Measurements from ENCODE around the gene TMEM129.

TMEM129 gene

DNA sequence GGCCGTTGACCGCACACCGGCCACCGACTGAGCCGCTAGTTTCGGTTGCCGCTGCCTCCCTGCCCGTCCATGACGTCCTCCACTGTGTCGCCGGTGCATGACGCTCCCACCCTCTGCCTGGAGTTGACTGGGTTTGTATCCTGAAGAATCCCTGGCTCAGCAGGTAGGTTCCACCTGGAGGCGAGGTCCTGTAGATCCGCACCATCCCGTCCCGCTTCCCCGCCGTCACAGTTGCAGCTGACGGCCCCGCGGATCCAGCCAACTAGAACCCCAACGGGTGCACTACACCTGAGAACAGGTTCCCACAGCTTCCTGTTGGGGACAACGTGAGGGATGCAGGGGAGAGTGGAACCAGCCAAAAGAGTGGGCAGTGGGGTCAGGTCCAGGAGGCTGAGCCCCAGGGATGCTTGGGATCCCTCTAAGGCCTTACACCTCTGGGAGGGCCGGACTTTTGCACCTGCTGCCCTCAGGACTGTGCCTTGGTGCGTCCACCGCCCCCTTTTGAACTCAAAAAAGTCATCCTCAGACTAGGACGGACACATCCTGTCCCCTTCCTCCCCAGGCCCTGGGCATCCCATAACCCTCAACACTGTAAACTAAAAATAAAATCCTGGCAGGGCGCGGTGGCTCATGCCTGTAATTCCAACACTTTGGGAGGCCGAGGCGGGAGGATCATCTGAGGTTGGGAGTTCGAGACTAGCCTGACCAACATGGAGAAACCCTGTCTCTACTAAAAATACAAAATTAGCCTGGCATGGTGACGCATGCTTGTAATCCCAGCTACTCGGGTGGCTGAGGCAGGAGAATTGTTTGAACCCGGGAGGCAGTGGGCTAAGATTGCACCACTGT, 7.9 kb downstream of the TMEM129 start:
- peaks cover 35% of the 10 kb centered on the region for H3K79me2 ChIP-seq (ENCODE audit: insufficient read depth, low read length)
- no peaks in the 10 kb centered on the region for H3K9me3 ChIP-seq (ENCODE audit: low read length)
- no peaks in the 10 kb centered on the region for H3K9me2 ChIP-seq (ENCODE audit: low read depth, low read length)
- peaks cover 37% of the 10 kb centered on the region; the same call in 1 of the 2 replicates for H3K36me3 ChIP-seq (ENCODE audit: insufficient read depth, low read length)
- H3K27me3 ChIP-seq (ENCODE audit: insufficient read depth, low read length) = no peaks in the 10 kb centered on the region
- H3K27ac ChIP-seq (ENCODE audit: low read depth, low read length, poor library complexity, severe bottlenecking) = peak overlapping the region; percentile 88
- H2AFZ ChIP-seq (ENCODE audit: low read length) = no peak overlapping the region
- H3K4me1 ChIP-seq (ENCODE audit: insufficient read depth, low read length, severe bottlenecking) = peaks cover 73% of the 10 kb centered on the region
- no peaks in the 10 kb centered on the region for H3F3A ChIP-seq (ENCODE audit: insufficient read depth, low read length)
- no peak for TF ChIP-seq EZH2 (IDR thresholded peaks at IDR 0.05; ENCODE audit: borderline replicate concordance, low read length)
- TF ChIP-seq, protein P1, sequence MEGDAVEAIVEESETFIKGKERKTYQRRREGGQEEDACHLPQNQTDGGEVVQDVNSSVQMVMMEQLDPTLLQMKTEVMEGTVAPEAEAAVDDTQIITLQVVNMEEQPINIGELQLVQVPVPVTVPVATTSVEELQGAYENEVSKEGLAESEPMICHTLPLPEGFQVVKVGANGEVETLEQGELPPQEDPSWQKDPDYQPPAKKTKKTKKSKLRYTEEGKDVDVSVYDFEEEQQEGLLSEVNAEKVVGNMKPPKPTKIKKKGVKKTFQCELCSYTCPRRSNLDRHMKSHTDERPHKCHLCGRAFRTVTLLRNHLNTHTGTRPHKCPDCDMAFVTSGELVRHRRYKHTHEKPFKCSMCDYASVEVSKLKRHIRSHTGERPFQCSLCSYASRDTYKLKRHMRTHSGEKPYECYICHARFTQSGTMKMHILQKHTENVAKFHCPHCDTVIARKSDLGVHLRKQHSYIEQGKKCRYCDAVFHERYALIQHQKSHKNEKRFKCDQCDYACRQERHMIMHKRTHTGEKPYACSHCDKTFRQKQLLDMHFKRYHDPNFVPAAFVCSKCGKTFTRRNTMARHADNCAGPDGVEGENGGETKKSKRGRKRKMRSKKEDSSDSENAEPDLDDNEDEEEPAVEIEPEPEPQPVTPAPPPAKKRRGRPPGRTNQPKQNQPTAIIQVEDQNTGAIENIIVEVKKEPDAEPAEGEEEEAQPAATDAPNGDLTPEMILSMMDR (IDR thresholded peaks at IDR 0.05; ENCODE audit: low read length) = no peak
- H3K9ac ChIP-seq (ENCODE audit: low read length) = peak overlapping the region; percentile 99
- H4K20me1 ChIP-seq (ENCODE audit: insufficient read depth, low read length) = no peaks in the 10 kb centered on the region
- peak overlapping the region; percentile 75 for H3K4me2 ChIP-seq (ENCODE audit: low read length)
- H3K4me3 ChIP-seq (ENCODE audit: low read depth, low read length, poor library complexity, severe bottlenecking) = peak overlapping the region; percentile 99

DNA sequence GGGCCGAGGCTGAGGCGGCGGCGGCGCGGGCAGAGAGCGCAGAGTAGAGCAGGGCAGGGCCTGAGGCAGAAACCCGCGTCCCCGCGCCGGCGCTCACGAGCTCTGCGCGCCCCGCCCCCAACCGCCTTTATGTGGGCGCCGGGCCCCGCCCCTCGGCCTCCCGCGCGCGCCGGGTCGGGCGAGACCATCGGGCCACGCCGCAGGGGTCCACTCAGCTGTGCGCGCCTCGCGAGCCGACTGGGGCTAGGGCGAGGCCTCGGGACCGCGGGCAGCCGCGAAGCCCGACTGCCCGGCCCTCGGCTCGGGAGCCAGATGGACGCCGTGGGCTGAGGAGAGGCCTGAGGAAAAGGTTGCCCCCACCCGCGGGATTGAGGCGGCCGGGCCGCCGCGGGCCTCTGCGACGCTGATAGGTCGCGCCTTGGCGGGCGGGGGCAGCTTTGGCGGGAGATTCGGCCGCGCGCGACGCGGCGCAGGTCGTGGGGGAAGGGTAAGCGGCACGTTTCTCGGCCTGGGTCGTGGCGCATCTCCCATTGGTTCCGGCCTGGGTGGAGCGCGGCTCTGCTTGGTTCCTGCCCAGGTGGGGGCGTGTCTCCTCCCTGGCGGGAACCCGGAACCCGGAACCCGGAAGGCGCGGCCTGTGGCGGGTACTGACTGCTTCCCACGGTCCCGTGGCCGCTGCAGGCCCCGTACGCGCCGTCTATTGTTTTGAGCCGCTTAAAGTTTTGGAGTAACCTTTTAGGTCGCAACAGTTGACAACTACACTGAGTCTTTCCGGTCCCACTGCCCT, 8.7 kb downstream of the TMEM129 start, which contains the start of gene SLBP:
TSS of gene SLBP (minus strand) at position 104 of the 787 bp plus-strand sequence. CDS start 131 bp downstream, outside the sequence.
- no peak for TF ChIP-seq EZH2 (IDR thresholded peaks at IDR 0.05; ENCODE audit: borderline replicate concordance, low read length)
- H4K20me1 ChIP-seq (ENCODE audit: insufficient read depth, low read length) = no peaks in the 10 kb centered on the region
- H2AFZ ChIP-seq (ENCODE audit: low read length) = no peak within 1 kb of the TSS
- H3K4me3 ChIP-seq (ENCODE audit: low read depth, low read length, poor library complexity, severe bottlenecking) = peak within 1 kb of the TSS; percentile 99
- peaks cover 45% of the 10 kb centered on the region for H3K36me3 ChIP-seq (ENCODE audit: insufficient read depth, low read length)
- peak within 1 kb of the TSS; percentile 99 for H3K9ac ChIP-seq (ENCODE audit: low read length)
- no peaks in the 10 kb centered on the region for H3K9me2 ChIP-seq (ENCODE audit: low read depth, low read length)
- H3K27ac ChIP-seq (ENCODE audit: low read depth, low read length, poor library complexity, severe bottlenecking) = peak within 1 kb of the TSS; percentile 88
- peak within 1 kb of the TSS; percentile 89 for H3K4me2 ChIP-seq (ENCODE audit: low read length)
- H3K4me1 ChIP-seq (ENCODE audit: insufficient read depth, low read length, severe bottlenecking) = peaks cover 68% of the 10 kb centered on the region
- H3K9me3 ChIP-seq (ENCODE audit: low read length) = no peaks in the 10 kb centered on the region
- no peaks in the 10 kb centered on the region for H3F3A ChIP-seq (ENCODE audit: insufficient read depth, low read length)
- H3K27me3 ChIP-seq (ENCODE audit: insufficient read depth, low read length) = no peaks in the 10 kb centered on the region
- H3K79me2 ChIP-seq (ENCODE audit: insufficient read depth, low read length) = peaks cover 43% of the 10 kb centered on the region

DNA sequence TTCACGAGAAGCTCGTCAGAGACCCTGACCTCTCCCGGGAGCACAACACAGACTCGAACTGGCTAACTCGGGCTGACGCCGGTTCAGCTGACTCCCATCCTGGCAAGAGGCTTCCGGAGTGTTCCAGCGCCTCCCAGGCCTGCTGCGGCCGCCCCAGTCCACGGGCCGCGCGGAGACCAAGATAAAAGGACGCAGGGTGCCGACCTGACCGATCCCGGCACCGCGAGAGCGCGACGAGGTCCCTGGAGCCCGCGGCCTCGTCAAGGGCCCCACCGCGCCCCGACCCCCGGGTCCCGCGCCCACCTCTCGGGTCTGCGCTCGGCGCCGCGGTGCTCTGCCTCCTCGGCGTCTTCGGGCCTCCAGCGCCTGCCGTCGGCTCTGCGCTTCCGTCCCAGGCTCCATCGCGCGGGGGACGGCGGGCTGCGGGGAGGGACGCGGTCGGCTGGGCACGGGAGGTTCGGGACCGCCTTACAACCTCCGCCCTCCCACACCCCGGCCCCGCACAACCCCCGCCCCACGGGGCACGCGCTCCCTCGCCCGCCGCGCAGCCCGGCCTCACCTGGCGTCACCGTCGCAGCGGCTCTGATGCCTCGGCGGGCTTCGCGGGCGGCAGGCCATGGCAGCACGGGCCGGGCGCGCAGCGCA, 9.4 kb downstream of the TMEM129 start:
- Histone ChIP-seq H3K9me2 (ENCODE audit: low read depth, low read length) (no peaks in the 10 kb centered on the region), H3K79me2 (ENCODE audit: insufficient read depth, low read length) (peaks cover 45% of the 10 kb centered on the region), H4K20me1 (ENCODE audit: insufficient read depth, low read length) (no peaks in the 10 kb centered on the region), H3K4me3 (ENCODE audit: low read depth, low read length, poor library complexity, severe bottlenecking) (peak overlapping the region; percentile 99), H3K4me2 (ENCODE audit: low read length) (peak overlapping the region; percentile 89), H3F3A (ENCODE audit: insufficient read depth, low read length) (no peaks in the 10 kb centered on the region), H3K36me3 (ENCODE audit: insufficient read depth, low read length) (peaks cover 45% of the 10 kb centered on the region), H3K9me3 (ENCODE audit: low read length) (no peaks in the 10 kb centered on the region), H3K27me3 (ENCODE audit: insufficient read depth, low read length) (no peaks in the 10 kb centered on the region), H2AFZ (ENCODE audit: low read length) (no peak overlapping the region), H3K27ac (ENCODE audit: low read depth, low read length, poor library complexity, severe bottlenecking) (peak overlapping the region; percentile 36), H3K9ac (ENCODE audit: low read length) (peak overlapping the region; percentile 85), H3K4me1 (ENCODE audit: insufficient read depth, low read length, severe bottlenecking) (peaks cover 61% of the 10 kb centered on the region)
- TF ChIP-seq EZH2 (IDR thresholded peaks at IDR 0.05; ENCODE audit: borderline replicate concordance, low read length) = no peak
- TF ChIP-seq, protein P1 (IDR thresholded peaks at IDR 0.05; ENCODE audit: low read length) = no peak

All from OCI-LY1 (cell line).